SKM-1 treated with dmso at 0.1 percent for 144 hours (cell line): Measurements from ENCODE around the gene ACOT13.
A peak's percentile ranks its signal among the peaks of the same experiment; 100 is the strongest.
"Not testable (repeated sequence)": the region's sequence is repeated elsewhere in the genome, so short reads cannot be mapped to it uniquely, and the experiment has no call there.

Experiments
- DNase-seq: peaks from one replicate; lab custom pipeline; 2025; ENCODE audit not compliant: unreplicated experiment; lab: John Stamatoyannopoulos, UW

Gene ACOT13

DNA sequence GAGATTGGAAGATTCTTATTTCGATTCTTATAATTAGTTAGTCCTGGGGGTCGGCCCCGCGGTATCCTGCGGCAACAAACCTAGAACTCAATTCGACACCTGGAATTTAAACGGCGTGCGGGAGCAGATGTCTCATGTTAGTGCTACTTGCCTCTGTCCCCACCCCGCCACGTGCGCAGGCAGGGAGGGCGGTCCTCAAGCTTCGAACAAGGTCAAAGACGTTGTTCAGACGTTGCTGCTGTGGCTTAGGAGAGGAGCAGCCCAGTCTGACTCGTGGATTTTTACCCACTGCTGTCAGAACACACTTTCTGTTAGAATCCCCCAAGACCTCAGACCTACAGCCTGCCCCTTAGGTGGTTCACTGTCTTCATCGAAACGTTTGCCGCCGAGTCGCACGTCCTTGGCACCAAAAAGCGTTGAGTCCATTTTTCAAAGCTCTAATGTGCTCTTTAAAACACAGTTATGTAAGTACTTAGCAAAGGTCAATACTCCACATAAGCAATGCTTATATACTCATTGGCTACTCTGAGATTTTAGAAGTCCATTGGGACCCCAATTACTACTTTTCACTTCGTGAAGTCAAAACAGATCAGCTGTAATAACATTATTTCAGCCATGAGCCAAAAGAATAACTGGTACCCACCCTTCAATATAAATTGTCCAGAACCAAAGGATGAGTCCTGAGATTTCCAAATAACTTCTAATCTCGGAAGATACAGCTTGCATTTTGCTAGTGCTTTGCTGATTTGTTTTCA is 54.8 kb downstream of the ACOT13 start:
- peak; percentile 85 for DNase-seq

DNA sequence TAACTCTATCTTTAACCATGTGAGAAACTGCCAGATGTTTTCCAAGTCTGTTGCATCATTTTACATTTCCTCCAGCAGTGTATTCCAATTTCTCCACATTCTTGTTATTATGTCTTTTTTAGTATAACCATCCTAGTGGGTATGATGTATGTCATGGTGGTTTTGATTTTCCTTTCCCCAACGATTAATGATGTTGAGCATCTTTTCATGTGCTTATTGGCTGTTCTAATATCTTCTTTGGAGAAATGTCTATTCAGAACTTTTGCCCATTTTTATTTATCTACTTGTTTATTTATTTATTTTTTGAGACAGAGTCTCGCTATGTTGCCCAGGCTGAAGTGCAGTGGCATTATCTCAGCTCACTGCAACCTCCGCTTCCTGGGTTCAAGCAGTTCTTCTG is 56.4 kb downstream of the ACOT13 start:
- no peak for DNase-seq

- DNase-seq = not testable (repeated sequence)
Observed at GRCh38 chr6:24730653-24731052, 63.8 kb downstream of the ACOT13 start.

GRCh38 chr6:24731456-24732134 is 64.7 kb downstream of the ACOT13 start:
- not testable (repeated sequence) for DNase-seq

GRCh38 chr6:24734166-24734565 is 67.3 kb downstream of the ACOT13 start:
- DNase-seq = no peak

DNA sequence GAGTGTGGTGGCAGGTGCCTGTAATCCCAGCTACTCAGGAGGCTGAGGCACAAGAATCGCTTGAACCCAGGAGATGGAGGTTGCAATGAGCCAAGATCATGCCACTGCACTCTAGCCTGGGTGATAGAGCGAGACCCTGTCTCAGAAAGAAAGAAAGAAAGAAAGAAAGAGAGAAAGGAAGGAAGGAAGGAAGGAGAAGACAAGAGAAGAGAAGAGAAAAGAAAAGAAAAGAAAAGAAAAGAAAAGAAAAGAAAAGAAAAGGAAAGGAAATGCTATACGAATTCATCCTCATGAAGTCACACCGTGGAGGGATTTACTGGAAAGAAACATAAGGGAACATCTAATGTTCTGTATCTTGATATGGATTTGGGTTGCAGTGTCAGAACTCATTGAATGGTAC is 67.8 kb downstream of the ACOT13 start:
- not testable (repeated sequence) for DNase-seq

GRCh38 chr6:24738741-24739140 is 71.9 kb downstream of the ACOT13 start:
- no peak for DNase-seq

DNA sequence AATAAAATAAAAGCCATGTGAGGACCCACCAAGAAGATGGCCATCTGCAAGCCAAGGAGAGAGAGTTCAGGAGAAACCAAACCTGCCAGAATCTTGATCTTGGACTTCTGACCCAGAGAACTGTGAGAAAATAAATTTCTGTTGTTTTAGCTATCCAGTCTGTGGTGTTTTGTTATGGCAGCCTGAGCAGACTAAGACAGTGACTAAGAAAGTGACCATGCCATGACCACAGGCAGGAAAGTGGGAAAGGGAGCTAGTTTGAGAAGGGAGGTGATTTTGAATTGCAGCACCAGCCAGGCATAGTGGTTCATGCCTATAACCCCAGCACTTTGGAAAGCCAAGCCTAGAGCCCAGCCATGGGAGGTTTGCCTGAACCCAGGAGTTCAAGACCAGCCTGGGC is 74.0 kb downstream of the ACOT13 start:
- DNase-seq = no peak

DNA sequence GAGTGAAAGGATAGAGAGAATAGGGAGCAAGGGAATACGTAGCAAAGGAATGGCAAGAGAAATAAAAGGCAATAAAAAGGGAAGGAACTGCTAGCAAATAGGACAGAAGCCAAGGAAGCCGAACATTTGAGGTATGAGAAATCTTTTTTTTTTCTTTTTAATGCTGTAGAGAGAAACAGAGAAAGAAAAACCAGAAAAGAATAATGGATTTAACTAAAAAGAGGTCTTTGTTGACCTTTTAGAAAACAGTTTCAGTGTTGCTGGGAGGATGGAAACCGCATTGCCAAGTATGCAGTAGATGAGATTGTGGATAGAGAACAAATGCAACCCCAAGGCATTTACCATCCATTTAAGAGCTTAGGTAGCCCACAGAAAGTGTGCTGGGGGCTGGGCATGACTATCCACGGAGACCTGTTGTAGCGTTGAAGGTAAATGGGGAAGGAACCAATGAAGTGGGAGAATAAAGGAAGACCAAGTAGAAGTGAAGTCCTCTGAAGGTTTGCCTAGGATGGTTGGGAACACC is 75.4 kb downstream of the ACOT13 start:
- no peak for DNase-seq

GRCh38 chr6:24743265-24743943 is 76.5 kb downstream of the ACOT13 start:
- peak; percentile 10 for DNase-seq

GRCh38 chr6:24743944-24744335 is 77.1 kb downstream of the ACOT13 start:
- DNase-seq = peak; percentile 64

DNA sequence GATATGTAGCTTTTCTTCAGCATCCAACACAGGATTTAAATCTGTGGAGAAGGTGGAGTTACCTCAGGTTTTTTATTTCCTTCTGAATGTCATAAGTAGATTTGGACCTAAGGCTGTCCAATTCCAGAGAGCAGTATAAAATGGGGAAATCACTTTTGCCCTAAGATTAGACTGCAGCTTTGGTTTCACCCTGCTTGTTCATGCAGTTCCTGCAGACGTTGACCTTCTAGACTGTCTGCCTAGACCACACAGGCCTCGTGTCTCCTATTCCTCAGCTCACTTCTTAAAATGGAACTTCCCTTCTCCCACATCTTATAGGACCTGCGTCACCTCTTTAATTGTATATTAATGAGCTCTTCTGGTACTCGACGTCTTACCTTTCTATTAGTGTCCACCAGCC is 78.0 kb downstream of the ACOT13 start:
- peak; percentile 7 for DNase-seq

DNA sequence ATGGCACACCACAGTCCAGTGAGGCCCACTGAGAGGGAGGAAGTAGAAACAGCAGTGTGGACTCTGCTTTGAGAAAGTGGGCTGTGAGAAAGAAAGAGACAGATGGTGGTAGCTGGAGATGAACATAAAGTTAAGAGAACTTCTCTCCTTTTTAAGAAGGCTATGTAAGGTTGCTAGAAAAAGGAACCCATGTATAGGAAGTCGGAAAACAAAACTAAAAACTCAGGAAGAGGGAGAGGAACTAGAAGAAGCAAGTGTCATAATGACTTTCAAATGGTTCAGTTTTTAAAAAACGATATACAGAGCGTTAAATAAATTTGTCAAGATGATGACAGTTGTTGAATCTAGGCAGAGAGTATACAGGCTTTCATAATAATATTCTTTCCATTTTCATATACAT is 82.4 kb downstream of the ACOT13 start:
- no peak for DNase-seq

- DNase-seq = not testable (repeated sequence)
Observed at GRCh38 chr6:24750878-24751277, 84.0 kb downstream of the ACOT13 start.

GRCh38 chr6:24752503-24752902 is 85.6 kb downstream of the ACOT13 start:
- no peak for DNase-seq

GRCh38 chr6:24752917-24753492 is 86.1 kb downstream of the ACOT13 start:
- no peak for DNase-seq

DNA sequence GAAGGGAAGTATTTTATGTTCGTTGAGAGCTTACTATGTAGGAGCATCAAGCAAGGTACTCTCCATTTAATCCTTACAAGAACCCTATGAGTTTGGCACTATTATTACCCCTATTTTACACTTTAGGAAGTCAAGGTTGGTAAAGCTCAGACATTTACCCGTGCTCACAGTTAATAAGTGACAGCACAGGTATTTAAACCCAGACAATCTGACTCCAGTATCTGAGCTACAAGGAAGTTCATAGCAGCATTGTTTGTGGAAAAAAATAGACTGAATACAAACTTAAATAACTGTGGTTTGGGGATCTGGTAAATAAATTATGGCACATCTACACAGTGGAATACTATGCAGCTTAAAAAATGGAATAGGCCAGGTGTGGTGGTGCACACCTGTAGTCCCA is 86.7 kb downstream of the ACOT13 start:
- no peak for DNase-seq

DNA sequence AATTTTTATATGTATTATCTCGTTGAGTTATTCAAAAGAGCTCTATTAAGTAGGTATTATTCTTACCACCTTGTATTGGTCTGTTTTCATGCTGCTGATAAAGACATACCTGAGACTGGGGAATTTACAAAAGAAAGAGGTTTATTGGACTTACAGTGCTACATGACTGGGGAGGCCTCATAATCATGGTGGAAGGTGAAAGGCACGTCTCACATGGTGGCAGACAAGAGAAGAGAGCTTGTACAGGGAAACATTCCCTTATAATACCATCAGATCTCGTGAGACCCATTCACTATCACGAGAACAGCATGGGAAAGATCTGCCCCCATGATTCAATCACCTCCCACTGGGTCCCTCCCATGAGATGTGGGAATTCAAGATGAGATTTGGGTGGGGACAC is 87.5 kb downstream of the ACOT13 start:
- DNase-seq = not testable (repeated sequence)
